PC-3 (cell line): ENCODE data around the gene ANTXR2. TPM values are rescaled to one million over a fixed set of nuclear protein-coding genes. Genes with fewer than 3 reads are reported as not detected.

Experiments used
- ATAC-seq: fragments of 200-7000 bp; cut with Tn5 transposase; 2 replicates; pipeline ENCODE4 v1.9.1; 2020; ENCODE audit warnings: mild to moderate bottlenecking, moderate library complexity
- BruUV-seq: library from RNA; stranded (reverse); fragments of 400-500 nt; replicated peaks from 2 replicates; lab custom pipeline; 2021; lab: Mats Ljungman, UMichigan
- CTCF ChIA-PET: fragments of 300-600 bp; sonication (Branson Sonifier 250); formaldehyde crosslinking; loops from one replicate; lab custom pipeline; 2022; ENCODE audit warnings: antibody characterized with exemption; lab: Charles Lee
- POLR2A ChIA-PET: fragments of 300-600 bp; sonication (Branson Sonifier 250); formaldehyde crosslinking; loops from one replicate; lab custom pipeline; 2022; ENCODE audit warnings: antibody characterized with exemption; ENCODE audit not compliant: unreplicated experiment; lab: Charles Lee
- DNase-seq: peaks from one replicate; pipeline ENCODE4 v3.0.0-alpha.2; 2015
- H2AFZ ChIP-seq: fragments of 300-600 bp; sonication (generic); 2 replicates; pipeline ENCODE4 v1.6.0; 2016; ENCODE audit warnings: antibody characterized with exemption, low read length
- H3F3A ChIP-seq: fragments of 300-600 bp; sonication (generic); one replicate; pipeline ENCODE4 v1.6.0; 2017; ENCODE audit warnings: antibody characterized with exemption, low read length, control low read depth, mild to moderate bottlenecking; ENCODE audit not compliant: unreplicated experiment
- H3K27ac ChIP-seq: fragments of 300-600 bp; sonication (generic); 2 replicates; pipeline ENCODE4 v1.5.1; 2016; ENCODE audit warnings: mild to moderate bottlenecking, low read length
- H3K27me3 ChIP-seq: fragments of 300-600 bp; sonication (generic); 2 replicates; pipeline ENCODE4 v1.6.1; 2016; ENCODE audit warnings: low read length, mixed read lengths
- H3K36me3 ChIP-seq: fragments of 300-600 bp; sonication (generic); 2 replicates; pipeline ENCODE4 v1.6.1; 2016; ENCODE audit warnings: low read depth, mixed run types, low read length, mixed read lengths
- H3K4me1 ChIP-seq: fragments of 300-600 bp; sonication (generic); 2 replicates; pipeline ENCODE4 v1.5.1; 2016; ENCODE audit warnings: low read length; ENCODE audit not compliant: insufficient read depth
- H3K4me2 ChIP-seq: fragments of 300-600 bp; sonication (generic); 2 replicates; pipeline ENCODE4 v1.6.0; 2016; ENCODE audit warnings: low read length
- H3K4me3 ChIP-seq: fragments of 300-600 bp; sonication (generic); 2 replicates; pipeline ENCODE4 v1.5.1; 2016; ENCODE audit warnings: mild to moderate bottlenecking, low read length, mixed read lengths
- H3K79me2 ChIP-seq: fragments of 300-600 bp; sonication (generic); 2 replicates; pipeline ENCODE4 v1.6.1; 2017; ENCODE audit warnings: low read length, mixed read lengths
- H3K9ac ChIP-seq: fragments of 300-600 bp; sonication (generic); 2 replicates; pipeline ENCODE4 v1.6.0; 2016; ENCODE audit warnings: mild to moderate bottlenecking, low read length
- H3K9me2 ChIP-seq: fragments of 300-600 bp; sonication (generic); replicated peaks from 2 replicates; pipeline ENCODE4 v1.6.1; 2016; ENCODE audit warnings: mixed run types, low read length, mixed read lengths
- H3K9me3 ChIP-seq: fragments of 300-600 bp; sonication (generic); 2 replicates; pipeline ENCODE4 v1.6.1; 2016; ENCODE audit warnings: low read length, mixed read lengths
- H4K20me1 ChIP-seq: fragments of 300-600 bp; sonication (generic); 2 replicates; pipeline ENCODE4 v1.6.1; 2016; ENCODE audit warnings: low read length, mixed read lengths
- CTCF ChIP-seq: fragments of 300-600 bp; sonication (generic); conservative IDR thresholded peaks from 2 replicates; pipeline ENCODE4 v1.5.1; 2017; ENCODE audit warnings: antibody characterized with exemption, low read depth, mild to moderate bottlenecking, low read length
- EZH2 ChIP-seq: fragments of 300-600 bp; sonication (generic); IDR thresholded peaks from one replicate; pipeline ENCODE4 v1.6.1; 2017; ENCODE audit warnings: antibody characterized with exemption, mild to moderate bottlenecking, low read length; ENCODE audit not compliant: unreplicated experiment
- EZH2phosphoT487 ChIP-seq: fragments of 300-600 bp; sonication (generic); IDR thresholded peaks from 2 replicates; pipeline ENCODE4 v1.6.1; 2018; ENCODE audit warnings: mild to moderate bottlenecking, antibody characterized with exemption, low read length, borderline replicate concordance
- intact Hi-C: fragments of 100-400 bp; cut with micrococcal nuclease; formaldehyde crosslinking; loops from 2 replicates; pipeline ENCODE4 v1.9.0; 2023
- total RNA-seq: library from RNA; depleted of rRNA; stranded (reverse); fragments of >200 nt; gene quantifications from 2 replicates; pipeline ENCODE4 v1.2.3, GENCODE V29; 2014

The ANTXR2 gene
- total RNA-seq, 1 experiment from 2014 or later: 43.9 TPM

- peaks cover 49% of the 10 kb centered on the region for H3K36me3 ChIP-seq
- H4K20me1 ChIP-seq: no peaks in the 10 kb centered on the region
- no peak for ATAC-seq
- no peaks in the 10 kb centered on the region for H3F3A ChIP-seq
- no peaks in the 10 kb centered on the region for H3K79me2 ChIP-seq
- no TSS peak for BruUV-seq
- H2AFZ ChIP-seq: no peak overlapping the region
- no peak for DNase-seq
- no peak overlapping the region for H3K4me3 ChIP-seq
- ChIA-PET POLR2A (interaction anchor here (0.7 kb wide), 1 partner anchor 1108 kb away, joined by 6 read pairs; no protein-coding TSS in a partner anchor), CTCF (no interaction called here)
- H3K27me3 ChIP-seq: no peaks in the 10 kb centered on the region
- H3K9ac ChIP-seq: no peak overlapping the region
- intact Hi-C loops: loop anchor here (10.0 kb wide), 1 partner anchor 287 kb away; no protein-coding TSS in a partner anchor
- no peak overlapping the region for H3K4me2 ChIP-seq
- H3K9me2 ChIP-seq: no peaks in the 10 kb centered on the region
- 0 out of 2 replicates have a peak, but pooled peaks cover 2% of the 10 kb centered on the region for H3K4me1 ChIP-seq
- H3K27ac ChIP-seq: no peak overlapping the region
- H3K9me3 ChIP-seq: no peaks in the 10 kb centered on the region
- no peak for TF ChIP-seq EZH2phosphoT487
- no peak for TF ChIP-seq CTCF
- no peak for TF ChIP-seq EZH2
These were observed 45.4 kb downstream of the ANTXR2 start for GRCh38 chr4:80027611-80028010.

DNA sequence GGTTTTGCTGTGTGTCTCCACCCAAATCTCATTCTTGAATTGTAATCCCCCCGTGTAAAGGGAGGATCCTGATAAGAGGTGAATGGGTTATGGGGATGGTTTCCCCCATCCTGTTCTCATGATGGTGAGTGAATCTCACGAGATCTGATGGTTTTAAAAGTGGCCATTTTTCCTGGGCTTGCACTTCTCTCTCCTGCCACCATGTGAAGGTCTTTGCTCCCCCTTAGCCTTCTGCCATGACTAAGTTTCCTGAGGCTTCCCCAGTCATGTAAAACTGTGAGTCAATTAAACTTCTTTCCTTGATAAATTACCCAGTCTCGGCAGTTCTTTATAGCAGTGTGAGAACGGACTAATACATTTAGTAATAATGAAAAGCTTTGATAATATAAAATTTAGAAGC lies 46.9 kb downstream of the ANTXR2 start:
- DNase-seq: peak; percentile 14

DNA sequence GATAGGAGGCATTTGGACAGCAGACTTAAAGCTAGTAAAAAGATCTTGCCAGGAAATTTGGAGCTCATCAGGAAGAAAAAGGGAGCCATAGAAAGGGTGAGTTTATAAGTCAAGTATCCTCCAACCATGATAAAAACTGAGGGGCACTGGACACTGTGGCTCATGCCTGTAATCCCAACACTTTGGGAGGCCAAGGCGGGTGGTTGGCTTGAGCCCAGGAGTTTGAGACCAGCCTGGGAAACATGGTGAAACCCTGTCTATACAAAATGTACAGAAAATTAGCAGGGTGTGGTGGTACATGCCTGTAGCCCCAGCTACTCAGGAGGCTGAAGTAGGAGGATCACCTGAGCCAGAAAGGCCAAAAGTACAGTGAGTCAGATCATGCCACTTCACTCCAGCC lies 48.7 kb downstream of the ANTXR2 start:
- no peaks in the 10 kb centered on the region for H3K27me3 ChIP-seq
- BruUV-seq: no TSS peak
- no peaks in the 10 kb centered on the region for H4K20me1 ChIP-seq
- H3K79me2 ChIP-seq: no peaks in the 10 kb centered on the region
- H3K9ac ChIP-seq: no peak overlapping the region
- no peak overlapping the region for H3K4me3 ChIP-seq
- no peak overlapping the region for H3K4me2 ChIP-seq
- POLR2A ChIA-PET: no interaction called here
- DNase-seq (no peak), ATAC-seq (no peak)
- H3F3A ChIP-seq: peaks cover 6% of the 10 kb centered on the region
- H3K36me3 ChIP-seq: peaks cover 29% of the 10 kb centered on the region
- CTCF ChIA-PET: no interaction called here
- H3K27ac ChIP-seq: no peak overlapping the region
- H3K9me3 ChIP-seq: no peaks in the 10 kb centered on the region
- no peak overlapping the region for H2AFZ ChIP-seq
- intact Hi-C loops: loop anchor here (10.0 kb wide), 1 partner anchor 290 kb away; no protein-coding TSS in a partner anchor
- peaks cover 25% of the 10 kb centered on the region for H3K4me1 ChIP-seq
- H3K9me2 ChIP-seq: no peaks in the 10 kb centered on the region
- no peak for TF ChIP-seq CTCF
- TF ChIP-seq EZH2: no peak
- no peak for TF ChIP-seq EZH2phosphoT487

More for the DNA sequence above, 46.9 kb downstream of the ANTXR2 start:
- H3K4me2 ChIP-seq: no peak overlapping the region
- no peaks in the 10 kb centered on the region for H3K79me2 ChIP-seq
- intact Hi-C loops: loop anchor here (10.0 kb wide), 1 partner anchor 289 kb away; no protein-coding TSS in a partner anchor
- peaks cover 6% of the 10 kb centered on the region for H3F3A ChIP-seq
- no peak overlapping the region for H3K4me3 ChIP-seq
- ChIA-PET POLR2A (no interaction called here), CTCF (no interaction called here)
- H3K27me3 ChIP-seq: no peaks in the 10 kb centered on the region
- H3K9me3 ChIP-seq: no peaks in the 10 kb centered on the region
- no peak for ATAC-seq
- H3K9ac ChIP-seq: no peak overlapping the region
- no peak for TF ChIP-seq EZH2phosphoT487
- peaks cover 40% of the 10 kb centered on the region for H3K36me3 ChIP-seq
- no peak overlapping the region for H3K27ac ChIP-seq
- BruUV-seq: no TSS peak
- peaks cover 18% of the 10 kb centered on the region for H3K4me1 ChIP-seq
- H3K9me2 ChIP-seq: no peaks in the 10 kb centered on the region
- H4K20me1 ChIP-seq: no peaks in the 10 kb centered on the region
- no peak overlapping the region for H2AFZ ChIP-seq
